ENCODE measurements around the gene RBM20. TPM values are rescaled to one million over a fixed set of nuclear protein-coding genes. Genes with fewer than 3 reads are reported as not detected.
"Not testable (repeated sequence)": the region's sequence is repeated elsewhere in the genome, so short reads cannot be mapped to it uniquely, and the experiment has no call there.

Gene RBM20
- total RNA-seq, 4 donors from 2014 or later: 0.24 to 3.5 (median 1.8) TPM

DNA sequence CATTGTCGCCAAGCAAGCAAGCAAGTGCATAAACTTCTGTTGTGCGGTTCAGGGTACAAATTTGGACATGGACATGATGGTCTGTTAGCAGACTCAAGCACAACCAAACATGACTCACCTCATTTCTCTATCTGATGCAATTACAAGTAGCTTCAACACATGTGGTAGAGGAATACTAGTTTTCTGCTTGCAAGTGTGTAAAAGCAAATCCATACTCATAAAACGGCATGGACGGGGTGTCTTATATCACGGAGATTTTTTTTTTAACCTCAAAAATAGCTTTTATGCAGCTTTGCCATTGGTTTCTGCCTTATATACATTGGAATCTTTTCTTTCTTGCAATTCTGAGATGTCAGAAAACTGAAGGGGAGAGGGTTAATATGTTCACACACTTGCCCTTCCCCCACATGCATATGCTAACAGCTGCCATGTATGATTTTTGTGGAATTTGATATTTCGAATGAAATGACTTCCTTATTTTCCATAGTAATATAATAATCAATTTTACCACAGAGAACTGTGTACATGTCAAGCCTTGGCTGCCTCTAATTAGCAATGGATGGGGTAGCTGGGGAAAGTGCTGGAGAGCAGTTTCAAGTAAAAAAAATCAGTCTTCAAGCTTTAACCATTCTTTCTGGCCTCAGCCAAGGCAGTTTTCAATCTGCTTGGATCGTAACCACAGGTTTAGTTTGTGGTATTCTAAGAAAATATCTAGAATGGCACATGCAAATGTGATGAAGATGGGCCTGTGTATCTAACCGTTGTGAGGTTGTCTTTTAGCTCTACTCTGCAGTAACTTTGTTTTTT is 121.6 kb downstream of the RBM20 start:
- ATAC-seq (ENCODE audit: low FRiP score) (no peak), DNase-seq (ENCODE audit: low spot score) (no peak)
- no peak for TF ChIP-seq CTCF (IDR thresholded peaks at IDR 0.05)

GRCh38 chr10:110767601-110768000 is 123.5 kb downstream of the RBM20 start:
- not testable (repeated sequence) for DNase-seq (ENCODE audit: low spot score); ATAC-seq (ENCODE audit: low FRiP score)

GRCh38 chr10:110770243-110770642 is 126.1 kb downstream of the RBM20 start:
- DNase-seq (ENCODE audit: low spot score) (no peak), ATAC-seq (ENCODE audit: low FRiP score) (no peak)
- no peak for TF ChIP-seq CTCF (IDR thresholded peaks at IDR 0.05)

DNA sequence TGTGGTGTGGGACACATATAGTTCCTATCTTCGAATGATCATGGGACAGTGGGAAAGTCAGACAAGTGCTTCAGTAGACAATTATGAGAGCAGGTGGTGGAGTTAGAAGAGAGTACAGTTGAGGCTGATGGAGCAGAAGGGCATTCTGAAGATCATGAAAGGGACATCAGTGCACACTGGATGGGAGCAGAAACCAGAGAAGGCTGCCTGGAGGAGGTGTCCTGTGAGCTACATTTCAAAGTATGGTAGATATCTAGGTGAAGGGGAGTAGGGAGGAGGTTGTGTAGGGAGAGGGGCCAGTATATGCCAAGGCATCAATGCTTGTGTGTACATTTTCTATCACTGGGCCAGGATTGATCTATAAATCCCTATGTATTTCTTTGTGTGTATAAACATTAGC is 127.3 kb downstream of the RBM20 start:
- no peak for TF ChIP-seq CTCF (IDR thresholded peaks at IDR 0.05)
- no peak for DNase-seq (ENCODE audit: low spot score)
- no peak for ATAC-seq (ENCODE audit: low FRiP score)

GRCh38 chr10:110771991-110772390 is 127.9 kb downstream of the RBM20 start:
- no peak for TF ChIP-seq CTCF (IDR thresholded peaks at IDR 0.05)
- no peak for DNase-seq (ENCODE audit: low spot score)
- no peak for ATAC-seq (ENCODE audit: low FRiP score)

DNA sequence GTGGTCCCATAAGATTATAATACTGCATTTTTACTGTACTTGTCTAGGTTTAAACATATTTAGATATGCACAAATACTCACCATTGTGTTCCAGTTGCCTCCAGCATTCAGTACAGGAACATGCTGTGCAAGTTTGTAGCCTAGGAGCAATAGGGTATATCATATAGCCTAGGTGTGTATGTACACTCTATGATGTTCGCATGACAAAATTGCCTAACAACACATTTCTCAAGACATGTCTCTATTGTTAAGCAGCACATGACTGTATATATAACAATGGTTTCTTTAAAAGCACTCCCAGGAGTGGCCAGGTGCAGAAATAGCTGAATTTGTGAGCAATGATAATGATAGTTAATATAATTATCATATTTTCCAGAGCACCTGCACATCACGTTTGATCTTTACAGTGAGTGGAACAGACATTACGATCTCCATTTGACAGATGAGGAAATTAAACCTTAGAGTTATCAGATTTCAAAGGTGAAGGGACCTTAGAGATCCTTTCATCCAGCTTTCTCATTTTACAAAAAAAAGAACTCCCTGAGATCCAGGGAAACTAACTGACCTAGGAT is 128.4 kb downstream of the RBM20 start:
- no peak for TF ChIP-seq CTCF (IDR thresholded peaks at IDR 0.05)
- ATAC-seq (ENCODE audit: low FRiP score) (no peak), DNase-seq (ENCODE audit: low spot score) (no peak)

GRCh38 chr10:110773693-110774068 is 129.5 kb downstream of the RBM20 start:
- ATAC-seq (ENCODE audit: low FRiP score) (no peak), DNase-seq (ENCODE audit: low spot score) (no peak)
- TF ChIP-seq CTCF (IDR thresholded peaks at IDR 0.05): no peak
